SK-N-SH treated with all-trans-retinoic acid at 6 μM for 48 hours (cell line): ENCODE results near the gene KLHL40.

Experiments used
- ATAC-seq: fragments of 200-7000 bp; cut with Tn5 transposase; 3 replicates; pipeline ENCODE4 v1.9.1; 2020; ENCODE audit warnings: mild to moderate bottlenecking, moderate library complexity
- ARNTL ChIP-seq: fragments of 450-650 bp; formaldehyde crosslinking; IDR thresholded peaks from 2 replicates; pipeline ENCODE4 v1.5.0; 2020; ENCODE audit warnings: low read depth, mild to moderate bottlenecking, moderate library complexity, borderline replicate concordance
- BACH2 ChIP-seq: fragments of 250-450 bp; sonication (Bioruptor Pico); IDR thresholded peaks from 2 replicates; pipeline ENCODE4 v1.9.0; 2021; ENCODE audit warnings: mild to moderate bottlenecking, borderline replicate concordance
- CREB5 ChIP-seq: fragments of 250-450 bp; sonication (Bioruptor Pico); IDR thresholded peaks from 2 replicates; pipeline ENCODE4 v1.5.1; 2020; ENCODE audit warnings: low read depth, mild to moderate bottlenecking, moderate library complexity
- CSDC2 ChIP-seq: fragments of 250-450 bp; sonication (Bioruptor Pico); IDR thresholded peaks from 2 replicates; pipeline ENCODE4 v1.5.0; 2020; ENCODE audit warnings: mild to moderate bottlenecking, moderate library complexity
- CSRNP3 ChIP-seq: fragments of 250-450 bp; sonication (Bioruptor Pico); IDR thresholded peaks from 2 replicates; pipeline ENCODE4 v1.5.1; 2021; ENCODE audit warnings: mild to moderate bottlenecking, moderate library complexity
- GLIS3 ChIP-seq: fragments of 250-450 bp; sonication (Bioruptor Pico); IDR thresholded peaks from 2 replicates; pipeline ENCODE4 v1.5.0; 2020; ENCODE audit warnings: mild to moderate bottlenecking, moderate library complexity
- ISL1 ChIP-seq: fragments of 250-450 bp; sonication (Bioruptor Pico); IDR thresholded peaks from 2 replicates; pipeline ENCODE4 v2.1.2; 2022; ENCODE audit warnings: mild to moderate bottlenecking, moderate library complexity
- OSR1 ChIP-seq: fragments of 250-450 bp; sonication (Bioruptor Pico); IDR thresholded peaks from 2 replicates; pipeline ENCODE4 v1.8.0; 2022; ENCODE audit warnings: moderate library complexity, mild to moderate bottlenecking, inconsistent platforms
- PATZ1 ChIP-seq: fragments of 250-450 bp; sonication (Bioruptor Pico); IDR thresholded peaks from 2 replicates; pipeline ENCODE4 v1.8.0; 2020; ENCODE audit warnings: mild to moderate bottlenecking, moderate library complexity, borderline replicate concordance
- PPARA ChIP-seq: fragments of 250-450 bp; sonication (Bioruptor Pico); IDR thresholded peaks from 2 replicates; pipeline ENCODE4 v1.5.0; 2020; ENCODE audit warnings: mild to moderate bottlenecking, borderline replicate concordance
- RARB ChIP-seq: fragments of 250-450 bp; sonication (Bioruptor Pico); IDR thresholded peaks from 2 replicates; pipeline ENCODE4 v1.8.0; 2021; ENCODE audit warnings: mild to moderate bottlenecking, moderate library complexity
- TCF4 ChIP-seq: fragments of 250-450 bp; sonication (Bioruptor Pico); IDR thresholded peaks from 2 replicates; pipeline ENCODE4 v1.8.0; 2021; ENCODE audit warnings: mild to moderate bottlenecking, moderate library complexity, borderline replicate concordance
- ZFP3 ChIP-seq: fragments of 250-450 bp; sonication (Bioruptor Pico); IDR thresholded peaks from 2 replicates; pipeline ENCODE4 v1.5.0; 2020; ENCODE audit warnings: mild to moderate bottlenecking, moderate library complexity
- ZNF565 ChIP-seq: fragments of 450-650 bp; formaldehyde crosslinking; conservative IDR thresholded peaks from 2 replicates; pipeline ENCODE4 v1.5.0; 2020; ENCODE audit warnings: low read depth, mild to moderate bottlenecking, moderate library complexity
- ZNF70 ChIP-seq: fragments of 450-650 bp; formaldehyde crosslinking; IDR thresholded peaks from 2 replicates; pipeline ENCODE4 v1.5.0; 2020; ENCODE audit warnings: mild to moderate bottlenecking, moderate library complexity

Gene KLHL40

GRCh38 chr3:42701371-42702065, 16.2 kb downstream of the KLHL40 start (continued):
- TF ChIP-seq PATZ1 (CRISPR knock-in tag) (no peak), PPARA (CRISPR knock-in tag) (no peak), CREB5 (no peak)

- ATAC-seq, result no peak
- no peak for TF ChIP-seq ZNF565 (CRISPR knock-in tag)
- TF ChIP-seq CSRNP3 (CRISPR knock-in tag), result no peak
- no peak for TF ChIP-seq RARB
- no peak for TF ChIP-seq ZNF70
- no peak for TF ChIP-seq ARNTL (CRISPR knock-in tag)
- no peak for TF ChIP-seq GLIS3 (CRISPR knock-in tag)
- TF ChIP-seq TCF4 (CRISPR knock-in tag), result no peak
- no peak for TF ChIP-seq PATZ1 (CRISPR knock-in tag)
- TF ChIP-seq CREB5, result no peak
- no peak for TF ChIP-seq PPARA (CRISPR knock-in tag)
- TF ChIP-seq ZFP3, result no peak
- TF ChIP-seq ISL1, result no peak
Measured at GRCh38 chr3:42702066-42702951, 17.0 kb downstream of the KLHL40 start, which contains the start of gene HHATL. Gene HHATL, minus strand, starts transcription at chr3:42702798. Its CDS starts 1,972 bp downstream, at chr3:42700826.

- no peak for TF ChIP-seq ZNF565 (CRISPR knock-in tag)
- TF ChIP-seq PATZ1 (CRISPR knock-in tag), result no peak
- no peak for TF ChIP-seq OSR1 (CRISPR knock-in tag)
- no peak for TF ChIP-seq BACH2 (CRISPR knock-in tag)
- TF ChIP-seq ZNF70, result no peak
- no peak for TF ChIP-seq CSDC2 (CRISPR knock-in tag)
- ATAC-seq, result no peak
Measured at GRCh38 chr3:42702982-42703694, 17.8 kb downstream of the KLHL40 start.
